GM21737 (cell line): ENCODE data around the gene MAP2K3.

Source experiments
- ATAC-seq: cut with Tn5 transposase; IDR thresholded peaks from one replicate; pipeline ENCODE4 v1.9.1; 2021; ENCODE audit warnings: mild to moderate bottlenecking, moderate library complexity; ENCODE audit not compliant: unreplicated experiment

Gene MAP2K3

GRCh38 chr17:21252796-21253645 is 31.5 kb upstream of the MAP2K3 start, which contains the start of gene NATD1:
NATD1 (minus strand) TSS chr17:21253410; CDS start chr17:21253264, 146 bp downstream.
- peak; percentile 73 for ATAC-seq

- no peak for ATAC-seq
Observed at GRCh38 chr17:21253646-21254441, 30.7 kb upstream of the MAP2K3 start.

- no peak for ATAC-seq
Observed at GRCh38 chr17:21258593-21258992, 25.9 kb upstream of the MAP2K3 start.

GRCh38 chr17:21262259-21262993 is 22.1 kb upstream of the MAP2K3 start:
- ATAC-seq, result no peak

GRCh38 chr17:21263376-21263775 is 21.1 kb upstream of the MAP2K3 start:
- no peak for ATAC-seq

- no peak for ATAC-seq
Observed at GRCh38 chr17:21268596-21269188, 15.8 kb upstream of the MAP2K3 start.

GRCh38 chr17:21269394-21269793 is 15.1 kb upstream of the MAP2K3 start:
- ATAC-seq, result no peak

- no peak for ATAC-seq
Observed at GRCh38 chr17:21271454-21272183, 12.9 kb upstream of the MAP2K3 start.

- ATAC-seq, result no peak
Observed at GRCh38 chr17:21272250-21272649, 12.3 kb upstream of the MAP2K3 start.

- ATAC-seq, result no peak
Observed at GRCh38 chr17:21272881-21273792, 11.4 kb upstream of the MAP2K3 start.

GRCh38 chr17:21275047-21275578 is 9.4 kb upstream of the MAP2K3 start:
- ATAC-seq, result no peak

- ATAC-seq, result peak; percentile 84
Observed at GRCh38 chr17:21275579-21276263, 8.8 kb upstream of the MAP2K3 start.

- ATAC-seq, result no peak
Observed at GRCh38 chr17:21276264-21276588, 8.3 kb upstream of the MAP2K3 start.

- ATAC-seq, result no peak
Observed at GRCh38 chr17:21277332-21277731, 7.2 kb upstream of the MAP2K3 start.

GRCh38 chr17:21278450-21279197 is 5.9 kb upstream of the MAP2K3 start:
- ATAC-seq, result no peak

GRCh38 chr17:21279198-21279535 is 5.3 kb upstream of the MAP2K3 start:
- no peak for ATAC-seq

GRCh38 chr17:21279582-21279981 is 4.9 kb upstream of the MAP2K3 start:
- ATAC-seq, result no peak

GRCh38 chr17:21280081-21280518 is 4.4 kb upstream of the MAP2K3 start:
- ATAC-seq, result peak; percentile 25
